HEK293 (cell line): ENCODE measurements around the gene MYBBP1A.

Experiments used
- CTCF ChIA-PET: fragments of 350-600 bp; formaldehyde crosslinking; extraction: SDS; loops from one replicate; lab custom pipeline; 2021; ENCODE audit warnings: antibody characterized with exemption; lab: Yijun Ruan, JAX
- POLR2A ChIA-PET: fragments of 300-600 bp; formaldehyde crosslinking; extraction: SDS; loops from one replicate; lab custom pipeline; 2020; ENCODE audit warnings: antibody characterized with exemption, inconsistent platforms; lab: Yijun Ruan, JAX
- H3K27ac ChIP-seq: fragments of 200-500 bp; sonication (Bioruptor generic); 2 replicates; pipeline ENCODE4 v1.5.1; 2014; ENCODE audit warnings: low read depth, low read length, control low read depth, inconsistent platforms; ENCODE audit errors: extremely low read depth
- H3K36me3 ChIP-seq, 2 experiments: fragments of 200-500 bp in 1 of 2; sonication (Bioruptor generic) in 1 of 2; 1 replicate in 1 of 2; 2 replicates in 1 of 2; pipeline ENCODE4 v1.5.1; 2014 to 2017; ENCODE audit warnings: inconsistent platforms in 2 of 2, low read length in 2 of 2; ENCODE audit not compliant: control insufficient read depth in 2 of 2, insufficient read depth in 1 of 2
- H3K4me1 ChIP-seq: fragments of 200-500 bp; sonication (Bioruptor generic); 2 replicates; pipeline ENCODE4 v1.5.1; 2014; ENCODE audit warnings: mild to moderate bottlenecking, low read length, inconsistent platforms; ENCODE audit not compliant: control insufficient read depth, insufficient read depth
- H3K4me3 ChIP-seq: 2 replicates; pipeline ENCODE4 v1.5.1; 2011; ENCODE audit warnings: low read depth, mild to moderate bottlenecking, control low read depth, low read length, moderate library complexity
- H3K9me3 ChIP-seq: fragments of 200-500 bp; sonication (Bioruptor generic); 2 replicates; pipeline ENCODE4 v1.5.1; 2014; ENCODE audit warnings: low read depth, low read length, inconsistent platforms; ENCODE audit not compliant: control insufficient read depth, insufficient read depth
- EGR2 ChIP-seq: fragments of 450-650 bp; formaldehyde crosslinking; IDR thresholded peaks from 2 replicates; pipeline ENCODE4 v1.5.1; 2016; ENCODE audit warnings: low read depth, missing biosample characterization, missing genetic modification characterization
- PRDM6 ChIP-seq: fragments of 450-650 bp; formaldehyde crosslinking; IDR thresholded peaks from 2 replicates; pipeline ENCODE4 v1.5.1; 2017; ENCODE audit warnings: missing biosample characterization, missing genetic modification characterization
- REST ChIP-seq: fragments of 450-650 bp; formaldehyde crosslinking; IDR thresholded peaks from 2 replicates; pipeline ENCODE4 v1.5.1; 2016; ENCODE audit warnings: missing biosample characterization, missing genetic modification characterization
- SCRT2 ChIP-seq: fragments of 450-650 bp; formaldehyde crosslinking; IDR thresholded peaks from 2 replicates; pipeline ENCODE4 v1.5.1; 2016; ENCODE audit warnings: missing biosample characterization, missing genetic modification characterization
- ZEB2 ChIP-seq: fragments of 450-650 bp; formaldehyde crosslinking; IDR thresholded peaks from 2 replicates; pipeline ENCODE4 v1.5.1; 2016; ENCODE audit warnings: missing biosample characterization, missing genetic modification characterization
- ZFHX2 ChIP-seq: fragments of 450-650 bp; formaldehyde crosslinking; conservative IDR thresholded peaks from 2 replicates; pipeline ENCODE4 v1.5.1; 2016; ENCODE audit warnings: missing biosample characterization, missing genetic modification characterization
- ZIC2 ChIP-seq: fragments of 450-650 bp; formaldehyde crosslinking; IDR thresholded peaks from 2 replicates; pipeline ENCODE4 v1.5.1; 2016; ENCODE audit warnings: missing biosample characterization, missing genetic modification characterization
- ZNF112 ChIP-seq: fragments of 450-650 bp; formaldehyde crosslinking; IDR thresholded peaks from 2 replicates; pipeline ENCODE4 v1.5.0; 2017; ENCODE audit warnings: missing biosample characterization, missing genetic modification characterization
- ZNF169 ChIP-seq: fragments of 450-650 bp; formaldehyde crosslinking; IDR thresholded peaks from 2 replicates; pipeline ENCODE4 v1.5.1; 2016; ENCODE audit warnings: missing biosample characterization, missing genetic modification characterization
- ZNF2 ChIP-seq: fragments of 450-650 bp; formaldehyde crosslinking; IDR thresholded peaks from 2 replicates; pipeline ENCODE4 v1.5.1; 2016; ENCODE audit warnings: missing biosample characterization, missing genetic modification characterization
- ZNF449 ChIP-seq: fragments of 450-650 bp; formaldehyde crosslinking; IDR thresholded peaks from 2 replicates; pipeline ENCODE4 v1.5.1; 2017; ENCODE audit warnings: missing biosample characterization, mild to moderate bottlenecking, missing genetic modification characterization, moderate library complexity
- ZNF514 ChIP-seq: fragments of 450-650 bp; formaldehyde crosslinking; IDR thresholded peaks from 2 replicates; pipeline ENCODE4 v1.5.1; 2016; ENCODE audit warnings: missing biosample characterization, missing genetic modification characterization
- ZSCAN16 ChIP-seq: fragments of 450-650 bp; formaldehyde crosslinking; IDR thresholded peaks from 2 replicates; pipeline ENCODE4 v1.5.1; 2016; ENCODE audit warnings: missing biosample characterization, missing genetic modification characterization

The MYBBP1A gene

GRCh38 chr17:4562015-4562969, 7.1 kb upstream of the MYBBP1A start (continued):
- TF ChIP-seq ZNF449 (tag by site-specific recombination), result no peak
- no peak for TF ChIP-seq ZSCAN16 (tag by site-specific recombination)
- TF ChIP-seq REST (tag by site-specific recombination), result no peak
- TF ChIP-seq ZNF112 (tag by site-specific recombination), result no peak

- no peaks in the 10 kb centered on the region for H3K9me3 ChIP-seq
- H3K4me3 ChIP-seq, result no peak overlapping the region
- ChIA-PET POLR2A (no interaction called here), CTCF (interaction anchor here (0.6 to 1.8 kb wide), 4 partner anchors 64 to 295 kb away, joined by 3 to 6 read pairs (median 3); no protein-coding TSS in a partner anchor)
- H3K36me3 ChIP-seq, result no peaks in the 10 kb centered on the region
- H3K27ac ChIP-seq, result no peak overlapping the region
- TF ChIP-seq ZNF514 (no peak), SCRT2 (peak; percentile 50; the same call in 1 of the 2 replicates)
- peaks cover 2% of the 10 kb centered on the region; the same call in 1 of the 2 replicates for H3K4me1 ChIP-seq
Measured at GRCh38 chr17:4560837-4561256, 5.7 kb upstream of the MYBBP1A start.

- Histone ChIP-seq H3K9me3 (no peaks in the 10 kb centered on the region), H3K4me3 (no peak within 1 kb of the TSS), H3K4me1 (peaks cover 3% of the 10 kb centered on the region; the same call in 1 of the 2 replicates)
- POLR2A ChIA-PET, result no interaction called here
- CTCF ChIA-PET, result interaction anchor here (0.5 to 1.8 kb wide), 6 partner anchors 9 to 296 kb away, joined by 3 to 6 read pairs (median 3); no protein-coding TSS in a partner anchor
- no peak for TF ChIP-seq PRDM6
- no peak for TF ChIP-seq ZNF2
- TF ChIP-seq ZNF169 (tag by site-specific recombination), result no peak
- TF ChIP-seq ZIC2 (tag by site-specific recombination), result peak; percentile 96
- TF ChIP-seq ZFHX2 (tag by site-specific recombination), result peak; percentile 22; the same call in 1 of the 2 replicates
- no peak for TF ChIP-seq ZEB2 (tag by site-specific recombination)
- TF ChIP-seq EGR2 (tag by site-specific recombination), result 0 out of 2 replicates have a peak, but pooled peaks have one; percentile 12
- TF ChIP-seq, all 188 proteins: peak for 3
- H3K27ac ChIP-seq, result no peak within 1 kb of the TSS
- no peaks in the 10 kb centered on the region for H3K36me3 ChIP-seq
Measured at GRCh38 chr17:4560421-4560820, 5.2 kb upstream of the MYBBP1A start, which contains the start of gene GGT6. Gene GGT6, minus strand, starts transcription at chr17:4560577. Its CDS starts 56 bp downstream, at chr17:4560521.
